Measurements from ENCODE around the gene MTOR.
A peak's percentile ranks its signal among the peaks of the same experiment; 100 is the strongest.
"Not testable (repeated sequence)": the region's sequence is repeated elsewhere in the genome, so short reads cannot be mapped to it uniquely, and the experiment has no call there.

MTOR gene

DNA sequence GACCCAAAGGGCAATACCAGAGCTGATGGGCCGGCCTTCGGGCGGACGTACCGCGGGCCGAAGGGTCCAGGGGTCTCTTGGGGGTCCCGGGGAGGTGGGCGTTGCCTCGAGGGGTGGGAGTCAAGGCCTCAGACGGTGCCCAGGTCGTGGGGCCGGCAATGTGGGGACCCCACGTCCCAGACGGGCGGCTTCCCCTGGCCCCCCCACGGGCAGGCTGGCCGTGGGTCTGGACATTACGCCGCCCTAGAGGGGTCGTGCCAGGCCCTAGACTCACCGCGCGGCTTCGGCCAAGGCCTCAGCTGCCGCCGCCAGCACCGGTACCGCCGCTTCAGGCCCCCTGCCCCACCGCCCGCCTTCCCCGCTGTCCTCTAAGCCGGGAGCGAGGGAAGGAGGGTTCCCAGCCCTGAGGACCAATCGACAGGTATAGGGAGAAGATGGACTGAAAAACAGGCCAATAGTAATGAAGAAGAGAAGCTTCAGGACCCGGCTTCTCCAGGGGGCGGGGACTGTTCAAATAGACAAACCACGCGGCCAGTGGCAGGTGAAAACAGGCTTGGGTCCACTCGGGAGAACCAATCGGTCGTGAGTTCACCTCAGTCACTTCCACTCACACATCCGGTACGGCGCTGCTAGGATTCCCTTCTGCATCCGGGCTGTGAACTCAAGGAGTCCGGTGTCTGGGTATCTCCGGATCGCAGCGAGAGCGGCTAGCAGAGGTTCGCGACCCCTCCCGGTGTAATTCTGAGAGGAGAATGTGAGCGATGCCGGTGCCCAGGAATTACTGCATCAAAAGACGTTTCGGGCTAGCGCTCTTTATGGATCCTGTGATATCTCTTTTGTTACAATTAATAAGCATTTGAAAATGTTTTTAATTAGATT is at the start of gene MTOR:
MTOR (minus strand) TSS at position 381 of the 879 bp plus-strand sequence. CDS start 3,142 bp downstream, outside the sequence.
- DNase-seq: peak; percentile 96

DNA sequence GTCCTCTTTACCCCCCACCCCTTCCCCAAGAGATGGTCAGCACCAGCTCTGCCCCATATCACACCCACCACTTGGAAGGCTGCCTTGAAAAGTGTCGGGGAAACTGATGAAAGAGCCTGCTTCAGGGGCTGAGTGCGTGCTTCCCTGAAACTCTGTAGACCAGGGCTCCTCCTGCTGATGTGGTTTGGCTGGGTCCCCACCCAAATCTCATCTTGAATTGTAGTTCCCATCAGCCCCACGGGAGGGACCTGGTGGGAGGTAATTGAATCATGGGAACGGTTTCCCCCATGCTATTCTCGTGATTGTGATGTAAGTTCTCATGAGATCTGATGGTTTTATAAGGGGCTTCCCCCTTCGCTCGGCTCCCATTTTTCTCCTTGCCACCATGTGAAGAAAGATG is 47.0 kb upstream of the MTOR start:
- no peak for DNase-seq

DNA sequence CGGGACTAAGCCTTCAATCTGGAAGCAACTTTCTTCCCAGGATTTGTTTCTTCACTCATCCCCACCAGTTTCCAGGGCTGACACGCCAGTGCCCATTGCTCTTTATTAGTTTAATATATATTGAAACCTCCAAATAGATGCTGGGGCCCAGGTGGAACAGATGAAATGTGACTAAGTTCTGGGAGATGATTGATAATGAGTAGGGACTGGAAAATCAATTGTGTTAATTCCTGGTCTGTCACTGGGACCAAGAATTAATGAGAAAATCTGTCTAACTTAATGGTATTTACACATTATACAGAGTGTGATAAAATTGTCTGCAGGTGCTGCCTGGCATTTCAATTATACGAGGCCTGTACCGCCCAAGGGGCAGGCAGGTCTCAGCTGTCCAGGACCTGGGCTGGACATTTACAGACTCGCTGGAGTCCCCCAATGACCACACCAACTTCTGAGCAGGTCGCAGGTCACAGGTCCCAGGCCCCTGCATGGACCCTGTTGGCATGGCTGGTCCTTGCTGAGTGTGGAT is 46.4 kb upstream of the MTOR start:
- DNase-seq: no peak

DNA sequence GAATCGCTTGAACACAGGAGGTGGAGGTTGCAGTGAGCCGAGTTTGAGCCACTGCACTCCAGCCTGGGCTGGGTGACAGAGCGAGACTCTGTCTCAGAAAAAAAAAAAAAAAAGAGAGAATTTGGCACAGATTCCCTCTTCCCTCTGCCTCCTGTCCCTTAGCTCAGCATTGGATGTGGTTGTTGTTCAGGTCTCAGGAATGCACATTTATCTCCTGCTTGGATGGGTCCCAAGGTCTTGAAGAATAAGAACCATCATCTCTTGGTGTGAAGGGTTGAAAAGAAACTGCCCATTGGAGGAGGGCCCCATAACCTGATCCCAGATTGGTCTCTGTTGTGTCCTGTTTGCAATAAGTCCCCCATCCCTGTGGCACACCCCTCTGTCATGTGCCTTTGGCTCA is 45.5 kb upstream of the MTOR start:
- DNase-seq: no peak

DNA sequence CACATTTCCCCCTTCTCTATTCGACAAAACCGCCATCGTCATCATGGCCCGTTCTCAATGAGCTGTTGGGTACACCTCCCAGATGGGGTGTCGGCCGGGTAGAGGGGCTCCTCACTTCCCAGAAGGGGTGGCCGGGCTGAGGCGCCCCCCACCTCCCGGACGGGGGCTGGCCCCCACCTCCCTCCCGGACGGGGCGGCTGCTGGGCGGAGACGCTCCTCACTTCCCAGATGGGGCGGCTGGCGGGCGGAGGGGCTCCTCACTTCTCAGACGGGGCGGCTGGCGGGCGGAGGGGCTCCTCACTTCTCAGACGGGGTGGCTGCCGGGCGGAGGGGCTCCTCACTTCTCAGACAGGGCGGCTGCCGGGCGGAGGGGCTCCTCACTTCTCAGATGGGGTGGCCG is 43.2 kb upstream of the MTOR start:
- DNase-seq: not testable (repeated sequence)

DNA sequence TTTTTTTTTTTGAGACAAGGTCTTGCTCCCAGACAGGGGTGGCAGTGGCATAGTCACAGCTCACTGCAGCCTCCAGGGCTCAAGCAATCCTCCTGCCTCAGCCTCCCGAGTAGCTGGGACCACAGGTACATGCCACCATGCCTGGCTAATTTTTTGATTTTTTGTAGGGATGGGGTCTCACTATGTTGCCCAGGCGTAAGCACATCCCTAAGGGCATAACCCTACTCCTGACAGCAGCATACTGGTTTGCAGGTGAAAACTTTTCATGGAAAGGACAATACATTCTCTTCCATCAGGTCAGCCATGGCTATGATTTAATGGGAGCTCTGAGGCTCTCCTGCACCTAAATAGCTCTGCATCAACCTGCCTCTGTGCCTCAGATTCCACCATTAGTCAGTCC is 40.0 kb upstream of the MTOR start:
- no peak for DNase-seq

DNA sequence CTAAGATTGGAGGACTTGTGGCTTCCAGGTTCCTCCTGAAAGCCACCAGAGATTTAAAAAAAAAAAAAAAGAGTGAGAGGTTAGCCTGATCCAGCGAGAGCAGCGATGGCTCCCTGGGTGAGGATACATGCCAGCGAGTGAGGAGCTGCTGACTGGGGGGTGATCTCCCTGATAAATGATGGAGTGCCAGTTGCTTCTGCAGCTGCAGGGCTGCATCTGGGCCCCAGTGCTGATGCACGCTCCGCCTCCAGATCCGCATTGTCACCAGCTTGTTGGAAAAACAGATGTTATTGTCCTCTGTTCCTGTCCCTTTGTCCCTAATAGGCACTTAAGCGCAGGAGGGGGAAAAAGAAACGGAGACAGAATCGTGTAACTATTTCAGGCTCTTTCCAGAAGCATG is 39.2 kb upstream of the MTOR start:
- no peak for DNase-seq

DNA sequence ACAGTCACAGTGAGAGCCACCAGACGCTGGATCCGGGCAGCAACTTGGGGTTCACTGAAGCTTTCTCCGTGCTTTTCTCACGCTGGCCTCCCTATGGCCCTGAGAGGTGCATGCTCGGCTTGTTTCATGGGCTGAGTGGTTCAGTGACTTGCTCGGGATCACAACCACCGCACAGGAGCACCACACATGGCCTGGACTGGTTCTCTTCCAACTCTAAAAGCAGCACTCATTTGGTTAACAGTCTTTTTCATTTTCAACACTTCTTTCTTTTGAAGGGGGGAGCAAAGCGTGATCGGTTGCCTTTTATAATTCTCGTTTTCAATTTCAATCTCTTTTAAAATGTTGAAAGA is 36.8 kb upstream of the MTOR start:
- no peak for DNase-seq

DNA sequence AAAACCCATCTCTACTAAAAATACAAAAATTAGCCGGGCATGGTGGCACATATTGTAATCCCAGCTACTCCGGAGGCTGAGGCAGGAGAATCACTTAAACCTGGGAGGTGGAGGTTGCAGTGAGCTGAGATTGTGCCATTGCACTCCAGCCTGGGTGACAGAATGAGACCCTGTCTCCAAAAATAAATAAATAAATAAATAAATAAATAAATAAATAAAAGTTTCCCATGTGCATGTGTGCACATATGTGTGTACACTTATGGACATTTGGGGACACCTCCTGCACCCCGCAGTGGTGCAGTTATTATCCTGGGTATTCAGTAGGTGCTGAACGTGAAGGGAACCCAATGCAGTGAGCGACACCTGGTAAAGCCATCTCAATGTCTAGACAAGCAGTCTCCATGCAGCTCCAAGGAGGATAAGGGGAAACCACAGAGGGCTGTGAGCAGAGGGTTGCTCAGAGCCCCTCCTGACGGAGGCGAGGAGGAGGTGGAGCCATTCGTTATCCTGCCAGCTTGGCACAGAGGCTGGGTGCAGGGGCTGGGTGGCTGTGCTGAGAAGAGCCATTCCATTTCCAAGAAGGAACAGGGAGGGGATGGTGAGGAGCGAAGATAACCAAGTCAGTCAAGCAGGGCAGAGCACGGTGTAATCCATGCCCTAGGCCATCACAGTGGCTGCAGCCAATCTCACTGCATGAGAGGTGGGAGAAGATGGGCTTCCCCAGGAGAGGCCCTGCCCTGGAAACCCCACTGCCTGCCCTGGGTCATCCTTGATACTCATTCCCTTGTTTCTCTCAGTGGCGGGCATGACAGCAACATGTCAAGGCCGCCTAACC is 36.3 kb upstream of the MTOR start:
- DNase-seq: no peak

DNA sequence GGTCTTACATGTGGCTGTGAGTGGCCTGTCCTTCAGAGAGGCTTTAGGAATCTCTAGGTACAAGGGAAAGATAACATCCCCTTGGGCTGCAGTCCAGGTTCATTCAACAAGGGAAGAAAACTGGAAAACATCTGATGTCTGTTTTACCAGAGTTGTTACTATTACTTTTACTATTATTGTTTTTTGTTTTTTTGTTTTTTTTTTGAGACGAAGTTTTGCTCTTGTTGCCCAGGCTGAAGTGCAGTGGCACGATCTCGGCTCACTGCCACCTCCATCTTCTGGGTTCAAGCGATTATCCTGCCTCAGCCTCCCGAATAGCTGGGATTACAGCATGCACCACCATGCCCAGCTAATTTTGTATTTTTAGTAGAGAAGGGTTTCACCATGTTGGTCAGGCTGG is 35.4 kb upstream of the MTOR start:
- DNase-seq: not testable (repeated sequence)

DNA sequence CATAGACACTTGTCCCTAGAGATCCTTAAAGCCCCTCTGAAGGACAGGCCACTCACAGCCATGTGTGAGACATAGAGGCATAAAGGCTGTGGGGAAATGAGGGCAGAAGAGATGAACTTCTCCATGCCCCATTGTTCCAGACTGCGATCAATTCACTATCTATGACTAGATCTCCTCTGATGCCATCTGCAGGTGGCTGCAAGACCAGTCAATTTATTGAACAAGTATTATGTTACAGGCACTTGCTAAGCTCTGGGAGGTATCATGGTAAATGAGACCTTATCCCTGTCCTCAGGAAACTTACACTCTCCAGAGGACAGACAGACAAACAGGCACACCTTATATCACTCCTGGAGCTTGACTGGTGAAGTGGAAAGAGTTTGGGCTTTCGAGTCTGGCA is 33.6 kb upstream of the MTOR start:
- DNase-seq: no peak

DNA sequence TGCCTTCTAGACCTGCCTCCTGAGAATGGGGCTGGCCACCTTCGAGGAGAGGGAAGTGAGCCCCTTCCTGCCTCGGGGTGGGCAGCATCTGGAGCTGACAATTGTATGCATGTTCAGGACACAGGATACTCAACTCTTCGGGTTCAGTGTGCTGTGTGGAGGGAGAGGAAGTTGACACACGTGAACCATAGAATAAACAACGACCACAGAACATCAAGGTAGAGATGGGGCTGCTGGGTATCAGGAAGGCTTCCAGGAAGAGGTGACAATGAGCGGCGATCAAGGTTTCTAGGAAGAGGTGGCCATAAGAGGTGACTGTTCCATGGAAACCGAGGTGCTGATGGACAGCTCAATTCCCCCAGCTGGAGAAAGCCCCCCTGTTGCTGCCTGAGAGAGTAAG is 32.6 kb upstream of the MTOR start:
- DNase-seq: no peak

DNA sequence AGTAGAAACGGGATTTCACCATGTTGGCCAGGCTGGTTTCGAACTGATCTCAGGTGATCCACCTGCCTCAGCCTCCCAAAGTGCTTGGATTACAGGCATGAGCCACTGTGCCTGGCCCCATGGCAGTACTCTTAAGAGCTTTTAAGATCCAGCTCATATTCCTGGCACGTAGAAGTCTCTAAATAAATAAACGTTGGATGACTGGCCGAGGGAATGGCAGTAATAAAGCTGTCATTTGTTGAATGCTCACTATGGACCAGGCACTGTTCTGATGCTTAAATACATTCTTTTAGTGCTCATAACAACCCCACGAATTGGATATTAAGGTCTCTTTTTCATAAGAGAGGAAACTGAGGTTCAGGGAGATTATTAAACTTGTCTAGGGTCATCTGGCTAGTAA is 31.5 kb upstream of the MTOR start:
- DNase-seq: no peak

DNA sequence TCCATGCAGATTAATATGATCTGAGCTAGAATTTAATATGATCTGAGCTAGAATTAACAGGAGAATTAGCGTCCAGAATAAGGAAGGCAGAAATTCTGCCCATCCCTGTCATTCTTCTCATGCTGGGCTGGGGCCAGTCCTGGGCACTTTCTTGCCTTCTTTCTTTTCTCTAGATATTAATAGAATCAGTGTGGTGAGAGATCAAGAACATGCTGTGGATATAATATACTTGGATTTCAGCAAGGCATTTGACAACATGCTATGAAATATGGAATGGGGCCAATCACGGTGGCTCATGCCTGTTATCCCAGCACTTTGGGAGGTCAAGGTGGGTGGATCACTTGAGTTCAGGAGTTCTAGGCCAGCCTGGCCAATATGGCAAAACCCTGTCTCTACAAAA is 28.7 kb upstream of the MTOR start:
- DNase-seq: no peak

DNA sequence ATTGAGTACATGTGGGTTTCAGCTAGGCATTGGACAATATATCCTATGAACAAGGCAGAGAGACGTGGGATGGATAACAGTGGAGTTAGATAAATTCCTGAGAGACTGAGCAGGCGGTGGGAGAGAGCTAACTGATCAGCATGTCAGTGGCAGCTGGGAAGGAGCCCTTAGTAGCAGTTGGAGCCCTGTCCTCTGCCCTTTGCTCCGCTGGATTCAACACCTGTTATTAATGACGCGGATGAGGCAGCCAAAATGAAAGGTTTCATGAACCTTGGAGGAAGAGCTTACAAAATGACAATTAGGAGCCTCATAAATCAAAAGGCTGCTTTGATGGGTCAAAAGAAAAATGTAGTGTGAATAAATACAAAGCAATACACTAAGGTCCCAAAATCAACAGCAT is 26.7 kb upstream of the MTOR start:
- DNase-seq: no peak

DNA sequence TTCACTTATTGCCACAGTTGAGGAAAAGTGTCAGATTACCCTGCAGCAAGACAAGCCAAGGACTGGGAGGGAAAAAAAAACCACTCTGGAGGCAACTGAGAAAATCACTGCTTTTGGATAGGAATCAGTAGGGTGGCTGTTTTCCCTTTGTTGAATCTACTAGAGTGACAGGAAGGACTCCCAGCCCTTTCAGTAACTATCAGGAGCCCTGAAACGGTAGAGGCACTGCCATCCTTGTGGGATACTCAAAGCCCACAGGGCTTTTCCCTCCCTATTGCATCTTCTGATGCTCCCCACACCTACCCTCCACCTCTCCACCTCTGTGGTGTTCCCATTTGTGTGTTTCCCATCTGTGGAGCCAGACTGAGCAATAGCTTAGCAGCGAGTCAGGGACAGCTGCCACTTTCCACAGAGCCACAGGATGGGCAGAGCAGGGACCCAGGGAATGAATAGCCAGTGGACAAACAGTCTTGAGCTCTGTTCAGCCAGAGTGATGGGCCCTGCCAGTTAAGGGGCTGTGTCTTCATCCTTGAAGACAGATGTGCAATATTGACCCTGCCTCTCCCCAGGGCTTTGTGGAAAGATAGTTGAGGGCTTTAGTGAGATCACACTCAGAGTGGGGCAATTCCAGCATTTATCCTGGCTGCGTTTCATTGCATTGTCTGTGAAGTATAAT is 24.5 kb upstream of the MTOR start:
- DNase-seq: no peak

DNA sequence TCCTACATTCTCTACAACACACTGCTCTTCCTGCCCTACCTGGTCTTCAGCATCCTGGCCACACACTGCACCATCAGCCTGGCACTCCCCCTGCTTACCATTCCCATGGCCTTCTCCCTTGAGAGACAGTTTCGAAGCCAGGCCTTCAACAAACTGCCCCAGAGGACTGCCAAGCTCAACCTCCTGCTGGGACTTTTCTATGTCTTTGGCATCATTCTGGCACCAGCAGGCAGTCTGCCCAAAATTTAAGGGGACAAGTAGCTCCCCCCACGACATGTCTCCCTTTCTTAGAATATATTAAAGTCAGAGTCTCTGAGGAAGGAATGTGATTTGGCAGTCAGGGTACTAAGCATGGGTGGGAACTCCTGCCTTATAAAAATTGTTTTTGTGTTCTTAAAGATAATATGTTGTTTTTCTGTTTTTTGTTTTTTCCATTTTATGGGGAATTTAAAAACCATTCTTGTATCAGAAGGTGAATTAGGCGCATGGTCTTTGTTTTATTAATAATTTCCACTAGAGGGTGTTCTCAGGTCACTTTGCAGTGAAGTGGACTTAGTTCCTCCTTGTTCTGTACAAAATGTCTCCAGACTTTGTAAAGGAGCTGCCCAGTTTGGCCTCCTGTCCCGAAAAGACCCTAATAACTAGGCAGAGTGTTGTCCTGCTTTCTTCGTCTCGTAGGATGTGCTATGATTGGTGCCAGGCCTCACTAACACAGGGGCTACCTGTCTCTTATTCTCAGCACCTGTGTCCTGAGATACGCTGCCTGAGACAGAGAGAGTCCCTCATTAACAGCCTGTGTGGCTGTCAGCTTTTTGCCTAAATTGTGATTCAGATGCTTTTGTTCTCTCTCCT is 23.8 kb upstream of the MTOR start:
- DNase-seq: no peak

DNA sequence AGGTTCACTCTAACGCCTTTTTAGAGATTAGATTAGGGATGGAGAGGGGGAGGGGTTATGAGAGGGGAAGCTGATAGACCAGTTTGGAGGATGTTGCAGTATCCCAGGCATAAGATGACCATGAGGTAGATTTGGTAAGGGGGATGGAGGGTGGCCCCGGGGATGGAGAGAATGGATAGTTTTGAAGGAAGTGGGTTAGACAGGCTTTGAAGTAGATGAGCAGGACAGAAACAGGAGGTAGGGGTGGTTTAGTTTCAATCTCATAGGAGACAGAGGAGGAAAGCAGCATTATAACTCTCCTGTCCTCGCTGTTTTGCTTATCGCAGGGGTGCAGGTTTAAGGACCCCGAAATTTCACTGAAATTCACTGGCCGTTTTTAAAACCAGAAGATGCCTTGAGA is 22.4 kb upstream of the MTOR start:
- no peak for DNase-seq

DNA sequence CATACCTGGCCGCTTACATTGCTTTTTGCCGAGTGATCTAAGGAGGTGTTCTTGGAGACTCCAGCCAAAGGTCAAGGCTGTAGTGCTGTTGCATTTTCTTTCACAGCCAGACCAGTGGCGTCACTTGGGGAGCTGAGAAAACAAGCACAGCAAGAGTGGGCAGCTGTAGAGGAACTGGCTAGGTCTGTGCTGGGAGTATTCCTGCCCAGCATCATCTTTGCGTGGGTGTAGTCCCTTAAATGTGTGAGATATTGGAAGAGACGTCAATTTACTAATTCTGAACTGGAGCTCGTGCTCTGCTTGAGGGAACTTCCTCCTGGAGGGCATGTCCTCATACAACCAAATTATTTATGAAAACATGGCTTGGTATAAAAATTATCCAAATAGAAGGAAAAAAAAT is 20.8 kb upstream of the MTOR start:
- DNase-seq: no peak

DNA sequence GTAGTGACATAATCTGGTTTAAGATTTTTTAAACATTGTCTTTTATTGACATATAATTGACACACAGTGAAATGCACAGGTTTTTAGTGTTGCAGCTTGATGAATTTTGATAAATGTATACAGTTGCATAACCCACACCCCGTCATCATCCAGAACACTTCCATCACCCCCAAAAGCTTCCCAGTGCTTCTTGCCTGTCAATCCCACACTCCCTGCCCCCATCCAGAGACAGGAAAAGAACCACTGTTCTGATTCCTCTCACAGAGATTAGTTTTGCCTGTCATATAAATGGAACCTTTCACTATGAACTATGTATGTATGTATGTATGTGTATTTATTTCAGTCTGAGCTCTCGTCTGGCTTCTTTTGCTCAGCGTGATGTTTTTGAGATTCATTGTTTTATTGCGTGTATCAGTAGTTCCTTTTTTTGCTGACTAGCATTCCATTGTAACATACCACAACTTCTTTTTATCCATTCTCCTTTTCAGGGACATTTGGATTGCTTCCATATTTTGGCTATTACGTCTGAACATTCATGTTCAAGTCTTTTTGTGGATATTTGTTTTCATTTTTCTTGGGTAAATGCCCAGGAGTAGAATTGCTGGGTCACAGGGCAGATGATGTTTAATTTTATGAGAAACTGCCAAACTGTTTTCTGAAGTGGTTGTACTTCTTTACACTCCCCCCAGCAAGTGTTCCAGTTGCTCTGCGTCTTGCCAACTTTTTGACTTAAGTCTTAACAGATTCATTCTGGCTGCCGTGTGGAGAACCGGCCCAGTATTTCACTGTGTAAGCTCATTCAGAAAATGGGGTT is 19.4 kb upstream of the MTOR start:
- no peak for DNase-seq

DNA sequence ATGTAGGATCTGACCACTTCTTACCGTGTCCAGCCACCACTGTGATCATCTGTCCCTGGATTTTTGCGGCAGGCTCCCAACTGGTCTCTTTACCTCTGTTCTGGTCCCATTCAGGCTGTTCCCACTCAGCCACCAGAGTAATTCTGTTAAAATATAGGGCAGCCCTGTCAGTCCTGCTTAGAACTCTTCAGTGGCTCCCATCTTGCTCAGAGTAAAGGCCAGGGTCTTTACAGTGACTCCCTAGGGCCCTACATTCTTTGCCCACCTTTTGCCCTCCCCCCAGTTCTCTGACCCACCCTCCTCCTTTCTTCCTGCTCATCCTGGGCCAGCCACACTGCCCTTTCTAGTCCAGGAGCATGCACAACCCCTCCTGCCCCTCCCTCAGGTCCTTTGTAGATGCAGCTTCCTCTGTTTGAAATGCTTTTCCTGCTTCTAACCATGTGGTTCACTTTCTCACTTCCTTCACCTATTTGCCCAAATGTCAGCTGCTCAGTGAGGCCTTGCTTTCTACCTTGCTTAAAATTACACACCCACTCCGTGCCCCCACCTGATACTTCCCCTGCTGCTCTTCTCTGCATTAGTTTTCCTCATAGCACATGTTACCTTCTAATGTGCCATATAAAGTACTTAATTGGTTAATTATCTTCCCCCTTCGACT is 18.5 kb upstream of the MTOR start:
- no peak for DNase-seq

All from activated CD4-positive, alpha-beta T cell treated with anti-CD3 and anti-CD28 coated beads, Interleukin-2, amount 50 U/mL, for 4 hours (primary cell).